Omental fat pad (tissue), 4 donors: ENCODE results near the gene INSYN2B. TPM values are rescaled to one million over a fixed set of nuclear protein-coding genes. Genes with fewer than 3 reads are reported as not detected.

Experiments
- ATAC-seq: fragments of 150-250 bp; one replicate; pipeline ENCODE4 v1.9.1; 2016; ENCODE audit warnings: mild to moderate bottlenecking, moderate library complexity; ENCODE audit not compliant: low FRiP score
- DNase-seq: peaks from one replicate; pipeline ENCODE4 v3.0.0-alpha.2; 2019; ENCODE audit warnings: low spot score
- CTCF ChIP-seq, 3 donors: fragments of 450-650 bp; IDR thresholded peaks; one replicate each; pipeline ENCODE4 v1.5.1; 2016 to 2017; ENCODE audit warnings: antibody characterized with exemption in 3 of 3, mild to moderate bottlenecking in 3 of 3, moderate library complexity in 2 of 3
- total RNA-seq, 4 donors: library from RNA; depleted of rRNA; stranded (reverse); fragments of >200 nt; gene quantifications; one replicate each; pipeline ENCODE4 v1.1.0, GENCODE V29; 2016

The INSYN2B gene
- total RNA-seq = 1 to 10 TPM; 1.4 to 8.4 (median 5.4) TPM

- ATAC-seq (peak; percentile 91), DNase-seq (peak; percentile 44)
- peak in 1 of 3 donors; percentile 68 for TF ChIP-seq CTCF (IDR thresholded peaks at IDR 0.05)
Observed at GRCh38 chr5:169980418-169981053, at the start of gene INSYN2B. Gene INSYN2B, minus strand, starts transcription at chr5:169980495. Its CDS starts 96,597 bp downstream, at chr5:169883898.

- no peak for TF ChIP-seq CTCF (IDR thresholded peaks at IDR 0.05)
- DNase-seq (no peak), ATAC-seq (peak; percentile 31)
Observed at GRCh38 chr5:170028124-170028523, 47.8 kb upstream of the INSYN2B start.

GRCh38 chr5:170025853-170026252 lies 45.6 kb upstream of the INSYN2B start:
- DNase-seq (no peak), ATAC-seq (no peak)
- no peak for TF ChIP-seq CTCF (IDR thresholded peaks at IDR 0.05)

- TF ChIP-seq CTCF (IDR thresholded peaks at IDR 0.05) = no peak
- no peak for ATAC-seq
- no peak for DNase-seq
Observed at GRCh38 chr5:170021506-170021905, 41.2 kb upstream of the INSYN2B start.

GRCh38 chr5:170020423-170020822 lies 40.1 kb upstream of the INSYN2B start:
- no peak for TF ChIP-seq CTCF (IDR thresholded peaks at IDR 0.05)
- DNase-seq (no peak), ATAC-seq (no peak)

- ATAC-seq (no peak), DNase-seq (no peak)
- TF ChIP-seq CTCF (IDR thresholded peaks at IDR 0.05) = no peak
Observed at GRCh38 chr5:170012622-170013021, 32.3 kb upstream of the INSYN2B start.

- ATAC-seq (no peak), DNase-seq (no peak)
- TF ChIP-seq CTCF (IDR thresholded peaks at IDR 0.05) = no peak
Observed at GRCh38 chr5:170011751-170012150, 31.5 kb upstream of the INSYN2B start.
